ENCODE results near the gene PPP1R3G.

PPP1R3G gene

GRCh38 chr6:5059036-5059896 lies 25.9 kb upstream of the PPP1R3G start:
- TF ChIP-seq GATA2 (IDR thresholded peaks at IDR 0.05; ENCODE audit: low read depth, low read length): no peak
- TF ChIP-seq GATA3 (IDR thresholded peaks at IDR 0.05; ENCODE audit: low read depth, low read length): no peak

- TF ChIP-seq GATA3 (IDR thresholded peaks at IDR 0.05; ENCODE audit: low read depth, low read length): no peak
- no peak for TF ChIP-seq GATA2 (IDR thresholded peaks at IDR 0.05; ENCODE audit: low read depth, low read length)
These were observed 24.0 kb upstream of the PPP1R3G start for GRCh38 chr6:5061152-5061551.

GRCh38 chr6:5063617-5064016 lies 21.5 kb upstream of the PPP1R3G start:
- TF ChIP-seq GATA3 (IDR thresholded peaks at IDR 0.05; ENCODE audit: low read depth, low read length) (no peak), GATA2 (IDR thresholded peaks at IDR 0.05; ENCODE audit: low read depth, low read length) (no peak)

GRCh38 chr6:5066456-5067093 lies 18.6 kb upstream of the PPP1R3G start:
- TF ChIP-seq GATA2 (IDR thresholded peaks at IDR 0.05; ENCODE audit: low read depth, low read length) (no peak), GATA3 (IDR thresholded peaks at IDR 0.05; ENCODE audit: low read depth, low read length) (no peak)

GRCh38 chr6:5067305-5067704 lies 17.8 kb upstream of the PPP1R3G start:
- TF ChIP-seq GATA3 (IDR thresholded peaks at IDR 0.05; ENCODE audit: low read depth, low read length) (no peak), GATA2 (IDR thresholded peaks at IDR 0.05; ENCODE audit: low read depth, low read length) (no peak)

GRCh38 chr6:5068153-5068751 lies 16.9 kb upstream of the PPP1R3G start:
- no peak for TF ChIP-seq GATA2 (IDR thresholded peaks at IDR 0.05; ENCODE audit: low read depth, low read length)

GRCh38 chr6:5071216-5071615 lies 13.9 kb upstream of the PPP1R3G start:
- TF ChIP-seq GATA3 (IDR thresholded peaks at IDR 0.05; ENCODE audit: low read depth, low read length) (no peak), GATA2 (IDR thresholded peaks at IDR 0.05; ENCODE audit: low read depth, low read length) (no peak)

GRCh38 chr6:5072440-5072839 lies 12.7 kb upstream of the PPP1R3G start:
- TF ChIP-seq GATA3 (IDR thresholded peaks at IDR 0.05; ENCODE audit: low read depth, low read length) (no peak), GATA2 (IDR thresholded peaks at IDR 0.05; ENCODE audit: low read depth, low read length) (no peak)

GRCh38 chr6:5073992-5074391 lies 11.1 kb upstream of the PPP1R3G start:
- TF ChIP-seq GATA3 (IDR thresholded peaks at IDR 0.05; ENCODE audit: low read depth, low read length): no peak
- TF ChIP-seq GATA2 (IDR thresholded peaks at IDR 0.05; ENCODE audit: low read depth, low read length): no peak

- TF ChIP-seq GATA2 (IDR thresholded peaks at IDR 0.05; ENCODE audit: low read depth, low read length): no peak
- no peak for TF ChIP-seq GATA3 (IDR thresholded peaks at IDR 0.05; ENCODE audit: low read depth, low read length)
These were observed 8.2 kb upstream of the PPP1R3G start for GRCh38 chr6:5076931-5077330.

GRCh38 chr6:5078121-5078669 lies 6.9 kb upstream of the PPP1R3G start:
- TF ChIP-seq GATA3 (IDR thresholded peaks at IDR 0.05; ENCODE audit: low read depth, low read length) (no peak), GATA2 (IDR thresholded peaks at IDR 0.05; ENCODE audit: low read depth, low read length) (no peak)

- TF ChIP-seq GATA2 (IDR thresholded peaks at IDR 0.05; ENCODE audit: low read depth, low read length) (no peak), GATA3 (IDR thresholded peaks at IDR 0.05; ENCODE audit: low read depth, low read length) (no peak)
These were observed 5.4 kb upstream of the PPP1R3G start for GRCh38 chr6:5079692-5080091.

- TF ChIP-seq GATA3 (IDR thresholded peaks at IDR 0.05; ENCODE audit: low read depth, low read length): no peak
- no peak for TF ChIP-seq GATA2 (IDR thresholded peaks at IDR 0.05; ENCODE audit: low read depth, low read length)
These were observed 4.6 kb upstream of the PPP1R3G start for GRCh38 chr6:5080574-5080973.

- no peak for TF ChIP-seq GATA3 (IDR thresholded peaks at IDR 0.05; ENCODE audit: low read depth, low read length)
- no peak for TF ChIP-seq GATA2 (IDR thresholded peaks at IDR 0.05; ENCODE audit: low read depth, low read length)
These were observed 4.0 kb upstream of the PPP1R3G start for GRCh38 chr6:5081182-5081581.
